Fibroblast of lung (primary cell): ENCODE results near the gene SDCCAG8. TPM values are rescaled to one million over a fixed set of nuclear protein-coding genes. Genes with fewer than 3 reads are reported as not detected.

ENCODE experiments used
- DNase-seq, 2 donors: peaks; one replicate each; pipeline versions ENCODE4 v3.0.0 to v3.0.0-alpha.2; 2010; ENCODE audit warnings: low read depth in 2 of 2
- H2AFZ ChIP-seq: 2 replicates; pipeline ENCODE4 v1.5.1; 2012; ENCODE audit warnings: low read length, control low read depth, inconsistent platforms
- H3K27ac ChIP-seq: 2 replicates; pipeline ENCODE4 v1.5.1; 2011; ENCODE audit warnings: low read length, control low read depth; ENCODE audit not compliant: insufficient read depth
- H3K27me3 ChIP-seq: 2 replicates; pipeline ENCODE4 v1.5.1; 2011; ENCODE audit warnings: mild to moderate bottlenecking, low read length; ENCODE audit not compliant: control insufficient read depth, insufficient read depth
- H3K36me3 ChIP-seq: 2 replicates; pipeline ENCODE4 v1.5.1; 2011; ENCODE audit warnings: low read length; ENCODE audit not compliant: control insufficient read depth, insufficient read depth
- H3K4me1 ChIP-seq: 2 replicates; pipeline ENCODE4 v1.5.1; 2011; ENCODE audit warnings: low read length; ENCODE audit not compliant: control insufficient read depth, insufficient read depth; ENCODE audit errors: extremely low read depth
- H3K4me2 ChIP-seq: 2 replicates; pipeline ENCODE4 v1.5.1; 2011; ENCODE audit warnings: low read length, control low read depth; ENCODE audit not compliant: insufficient read depth; ENCODE audit errors: extremely low read depth
- H3K4me3 ChIP-seq, 4 experiments: fragments of 200-600 bp in 1 of 4; sonication (generic) in 1 of 4; replicated peaks in 1 of 4; 2 replicates each; pipeline ENCODE4 v1.5.1; 2011 to 2016; ENCODE audit warnings: low read length in 4 of 4, low read depth in 3 of 4, mild to moderate bottlenecking in 3 of 4, control low read depth in 2 of 4, inconsistent platforms in 1 of 4, mixed read lengths in 1 of 4; ENCODE audit not compliant: insufficient read depth in 1 of 4; ENCODE audit errors: control extremely low read depth in 1 of 4
- H3K79me2 ChIP-seq: 2 replicates; pipeline ENCODE4 v1.5.1; 2012; ENCODE audit warnings: mild to moderate bottlenecking, low read length, inconsistent platforms; ENCODE audit not compliant: control insufficient read depth, insufficient read depth
- H3K9ac ChIP-seq: 2 replicates; pipeline ENCODE4 v1.5.1; 2011; ENCODE audit warnings: mild to moderate bottlenecking, low read length, control low read depth; ENCODE audit not compliant: insufficient read depth
- H3K9me3 ChIP-seq: 2 replicates; pipeline ENCODE4 v1.5.1; 2012; ENCODE audit warnings: low read depth, low read length; ENCODE audit not compliant: control insufficient read depth, insufficient read depth
- H4K20me1 ChIP-seq: 2 replicates; pipeline ENCODE4 v1.5.1; 2011; ENCODE audit warnings: low read length; ENCODE audit not compliant: control insufficient read depth, insufficient read depth; ENCODE audit errors: extremely low read depth
- CTCF ChIP-seq, 2 donors: IDR thresholded peaks in 1 of 2; conservative IDR thresholded peaks in 1 of 2; 1 replicate in 1 of 2; 2 replicates in 1 of 2; pipeline ENCODE4 v1.5.1; 2011 to 2012; ENCODE audit warnings: low read length in 2 of 2, control low read depth in 1 of 2, inconsistent platforms in 1 of 2, low read depth in 1 of 2, mild to moderate bottlenecking in 1 of 2
- EZH2 ChIP-seq: IDR thresholded peaks from 2 replicates; pipeline ENCODE4 v1.5.1; 2012; ENCODE audit warnings: low read length, control low read depth, mild to moderate bottlenecking; ENCODE audit errors: missing control alignments
- polyA plus RNA-seq, 2 donors: library from polyadenylated mRNA; depleted of rRNA in 1 of 2; stranded (reverse) in 1 of 2; unstranded in 1 of 2; fragments of >200 nt; gene quantifications; 2 replicates each; pipeline ENCODE4 v1.2.1, GENCODE V29; 2011 to 2012; ENCODE audit warnings: missing spikeins in 1 of 2
- total RNA-seq: library from RNA; depleted of rRNA; stranded (reverse); fragments of >200 nt; gene quantifications from 2 replicates; pipeline ENCODE4 v1.2.1, GENCODE V29; 2014

SDCCAG8 gene
- total and polyA plus RNA-seq, 2 donors (not counting 1 experiment from before 2014, with no cell fraction given), result 34.8 to 53.2 TPM

GRCh38 chr1:243422362-243422761 is 166.5 kb downstream of the SDCCAG8 start:
- Histone ChIP-seq H3K4me1 (no peaks in the 10 kb centered on the region), H4K20me1 (no peaks in the 10 kb centered on the region), H3K9ac (no peak overlapping the region), H2AFZ (no peak overlapping the region), H3K4me2 (no peak overlapping the region), H3K27me3 (no peaks in the 10 kb centered on the region), H3K27ac (no peak overlapping the region), H3K4me3 (no peak overlapping the region), H3K9me3 (no peaks in the 10 kb centered on the region), H3K79me2 (no peaks in the 10 kb centered on the region), H3K36me3 (no peaks in the 10 kb centered on the region)
- TF ChIP-seq EZH2, result no peak
- TF ChIP-seq CTCF (conservative IDR thresholded peaks at IDR 0.05 in 1 of 2, IDR thresholded peaks at IDR 0.05 in 1 of 2; ENCODE audit: low read depth in 1 of 2, low read length in 2 of 2), result no peak
- DNase-seq, result no peak

GRCh38 chr1:243428084-243428483 is 172.2 kb downstream of the SDCCAG8 start:
- H3K36me3 ChIP-seq, result peaks cover 2% of the 10 kb centered on the region
- H3K27ac ChIP-seq, result no peak overlapping the region
- no peak overlapping the region for H3K4me3 ChIP-seq
- no peaks in the 10 kb centered on the region for H3K9me3 ChIP-seq
- TF ChIP-seq CTCF (conservative IDR thresholded peaks at IDR 0.05 in 1 of 2, IDR thresholded peaks at IDR 0.05 in 1 of 2; ENCODE audit: low read depth in 1 of 2, low read length in 2 of 2) (no peak), EZH2 (no peak)
- H3K4me1 ChIP-seq, result no peaks in the 10 kb centered on the region
- H3K4me2 ChIP-seq, result no peak overlapping the region
- H2AFZ ChIP-seq, result no peak overlapping the region
- no peaks in the 10 kb centered on the region for H3K27me3 ChIP-seq
- DNase-seq, result no peak
- H4K20me1 ChIP-seq, result no peaks in the 10 kb centered on the region
- no peaks in the 10 kb centered on the region for H3K79me2 ChIP-seq
- no peak overlapping the region for H3K9ac ChIP-seq

- Histone ChIP-seq H3K27ac (no peak overlapping the region), H3K4me1 (no peaks in the 10 kb centered on the region), H3K9me3 (no peaks in the 10 kb centered on the region), H3K9ac (no peak overlapping the region), H3K4me3 (no peak overlapping the region), H3K27me3 (no peaks in the 10 kb centered on the region), H3K79me2 (no peaks in the 10 kb centered on the region), H4K20me1 (no peaks in the 10 kb centered on the region), H3K36me3 (peaks cover 2% of the 10 kb centered on the region), H2AFZ (no peak overlapping the region), H3K4me2 (no peak overlapping the region)
- no peak for DNase-seq
- TF ChIP-seq EZH2, result no peak
- no peak for TF ChIP-seq CTCF (conservative IDR thresholded peaks at IDR 0.05 in 1 of 2, IDR thresholded peaks at IDR 0.05 in 1 of 2; ENCODE audit: low read depth in 1 of 2, low read length in 2 of 2)
Measured at GRCh38 chr1:243428617-243429342, 172.9 kb downstream of the SDCCAG8 start.
